ENCODE data around the gene NR2F6.

Gene NR2F6

GRCh38 chr19:17211547-17212446 is 33.9 kb downstream of the NR2F6 start:
- H3F3A ChIP-seq (ENCODE audit: control insufficient read depth, insufficient read depth): peaks cover 16% of the 10 kb centered on the region
- H3K27ac ChIP-seq (ENCODE audit: low read depth, low read length): no peak overlapping the region
- no peaks in the 10 kb centered on the region for H3K27me3 ChIP-seq (ENCODE audit: control insufficient read depth, low read length)
- peaks cover 7% of the 10 kb centered on the region for H3K79me2 ChIP-seq (ENCODE audit: control insufficient read depth, low read length)
- peaks cover 54% of the 10 kb centered on the region for H3K4me1 ChIP-seq (ENCODE audit: control insufficient read depth, low read length)
- no peaks in the 10 kb centered on the region for H3K9me2 ChIP-seq (replicated peaks; ENCODE audit: control insufficient read depth, low read length)
- no peak for TF ChIP-seq EZH2phosphoT487 (IDR thresholded peaks at IDR 0.05; ENCODE audit: borderline replicate concordance, low read length)
- peaks cover 3% of the 10 kb centered on the region; the same call in 1 of the 2 replicates for H4K20me1 ChIP-seq (ENCODE audit: control insufficient read depth, insufficient read depth, low read depth, low read length)
- no peak overlapping the region for H3K4me3 ChIP-seq (ENCODE audit: low read length)
- H3K9me3 ChIP-seq (ENCODE audit: control insufficient read depth, insufficient read depth, low read length): no peaks in the 10 kb centered on the region
- peak overlapping the region; percentile 34 for H3K4me2 ChIP-seq (ENCODE audit: low read length)
- H3K36me3 ChIP-seq (ENCODE audit: control insufficient read depth, low read length): peaks cover 64% of the 10 kb centered on the region

- Histone ChIP-seq H3K27ac (ENCODE audit: low read depth, low read length) (no peak overlapping the region), H3K79me2 (ENCODE audit: control insufficient read depth, low read length) (peaks cover 4% of the 10 kb centered on the region; the same call in 1 of the 2 replicates), H3K4me3 (ENCODE audit: low read length) (no peak overlapping the region), H3F3A (ENCODE audit: control insufficient read depth, insufficient read depth) (peaks cover 8% of the 10 kb centered on the region), H3K36me3 (ENCODE audit: control insufficient read depth, low read length) (peaks cover 70% of the 10 kb centered on the region), H4K20me1 (ENCODE audit: control insufficient read depth, insufficient read depth, low read depth, low read length) (peaks cover 3% of the 10 kb centered on the region; the same call in 1 of the 2 replicates), H3K9me2 (replicated peaks; ENCODE audit: control insufficient read depth, low read length) (no peaks in the 10 kb centered on the region), H3K4me2 (ENCODE audit: low read length) (peak overlapping the region; percentile 34; the same call in 1 of the 2 replicates), H3K9me3 (ENCODE audit: control insufficient read depth, insufficient read depth, low read length) (no peaks in the 10 kb centered on the region), H3K4me1 (ENCODE audit: control insufficient read depth, low read length) (peaks cover 47% of the 10 kb centered on the region), H3K27me3 (ENCODE audit: control insufficient read depth, low read length) (no peaks in the 10 kb centered on the region)
- TF ChIP-seq EZH2phosphoT487 (IDR thresholded peaks at IDR 0.05; ENCODE audit: borderline replicate concordance, low read length) (no peak), CTCF (IDR thresholded peaks at IDR 0.05; ENCODE audit: low read depth, low read length, poor library complexity, severe bottlenecking) (no peak)
Measured at GRCh38 chr19:17210296-17210695, 35.4 kb downstream of the NR2F6 start.

- peaks cover 8% of the 10 kb centered on the region for H3F3A ChIP-seq (ENCODE audit: control insufficient read depth, insufficient read depth)
- TF ChIP-seq CTCF (IDR thresholded peaks at IDR 0.05; ENCODE audit: low read depth, low read length, poor library complexity, severe bottlenecking) (no peak), EZH2phosphoT487 (IDR thresholded peaks at IDR 0.05; ENCODE audit: borderline replicate concordance, low read length) (no peak)
- H3K4me2 ChIP-seq (ENCODE audit: low read length): peak overlapping the region; percentile 62
- no peaks in the 10 kb centered on the region for H3K27me3 ChIP-seq (ENCODE audit: control insufficient read depth, low read length)
- H3K9me3 ChIP-seq (ENCODE audit: control insufficient read depth, insufficient read depth, low read length): no peaks in the 10 kb centered on the region
- H3K27ac ChIP-seq (ENCODE audit: low read depth, low read length): peak overlapping the region; percentile 53
- H3K9me2 ChIP-seq (replicated peaks; ENCODE audit: control insufficient read depth, low read length): no peaks in the 10 kb centered on the region
- peaks cover 69% of the 10 kb centered on the region for H3K36me3 ChIP-seq (ENCODE audit: control insufficient read depth, low read length)
- H3K79me2 ChIP-seq (ENCODE audit: control insufficient read depth, low read length): peaks cover under 1% of the 10 kb centered on the region; the same call in 1 of the 2 replicates
- peaks cover 49% of the 10 kb centered on the region for H3K4me1 ChIP-seq (ENCODE audit: control insufficient read depth, low read length)
- H4K20me1 ChIP-seq (ENCODE audit: control insufficient read depth, insufficient read depth, low read depth, low read length): peaks cover 3% of the 10 kb centered on the region; the same call in 1 of the 2 replicates
- peak overlapping the region; percentile 38 for H3K4me3 ChIP-seq (ENCODE audit: low read length)
Measured at GRCh38 chr19:17209126-17210036, 36.3 kb downstream of the NR2F6 start.
